Small intestine (tissue), 7 donors: ENCODE measurements around the gene UCKL1. TPM values are rescaled to one million over a fixed set of nuclear protein-coding genes. Genes with fewer than 3 reads are reported as not detected.

Experiments used
- DNase-seq, 2 donors: peaks; one replicate each; pipeline versions ENCODE4 v3.0.0 to v3.0.0-alpha.2; 2013
- FAIRE-seq: peaks from 2 replicates; lab custom pipeline; 2012; peaks lifted over from hg19 to GRCh38; lab: Jason Lieb, UNC
- H3K27ac ChIP-seq, 3 donors: one replicate each; pipeline ENCODE4 v1.5.1; 2013; ENCODE audit warnings: low read length in 2 of 3, mild to moderate bottlenecking in 2 of 3, control low read depth in 1 of 3, inconsistent platforms in 1 of 3, low read depth in 1 of 3, moderate library complexity in 1 of 3
- H3K27me3 ChIP-seq, 3 donors: one replicate each; pipeline ENCODE4 v1.6.1; 2013; ENCODE audit warnings: low read length in 3 of 3, inconsistent platforms in 1 of 3; ENCODE audit not compliant: control insufficient read depth in 3 of 3, insufficient read depth in 3 of 3
- H3K36me3 ChIP-seq, 3 donors: one replicate each; pipeline ENCODE4 v1.6.1; 2013; ENCODE audit warnings: low read length in 3 of 3, inconsistent platforms in 1 of 3, low read depth in 1 of 3, mild to moderate bottlenecking in 1 of 3, moderate library complexity in 1 of 3; ENCODE audit not compliant: control insufficient read depth in 3 of 3, insufficient read depth in 2 of 3
- H3K4me1 ChIP-seq, 3 donors: one replicate each; pipeline ENCODE4 v1.6.1; 2013; ENCODE audit warnings: low read length in 2 of 3, inconsistent platforms in 1 of 3, low read depth in 1 of 3, mild to moderate bottlenecking in 1 of 3, moderate library complexity in 1 of 3; ENCODE audit not compliant: control insufficient read depth in 3 of 3, insufficient read depth in 2 of 3
- H3K4me3 ChIP-seq, 3 donors: one replicate each; pipeline ENCODE4 v1.5.1; 2013; ENCODE audit warnings: low read length in 3 of 3, control low read depth in 1 of 3, inconsistent platforms in 1 of 3, low read depth in 1 of 3, mild to moderate bottlenecking in 1 of 3, moderate library complexity in 1 of 3
- H3K9me3 ChIP-seq, 2 donors: one replicate each; pipeline ENCODE4 v1.6.1; 2013; ENCODE audit warnings: low read depth in 1 of 2, low read length in 1 of 2; ENCODE audit not compliant: control insufficient read depth in 2 of 2, insufficient read depth in 1 of 2
- WGBS, 3 donors: extraction: QIAGEN DNeasy Blood & Tissue Kit; methylation state at CpG; one replicate each; pipeline ENCODE4 v1.1.7; 2013; 5-methylcytosine and 5-hydroxymethylcytosine counted together
- polyA plus RNA-seq, 4 donors: library from polyadenylated mRNA; stranded (reverse) in 3 of 4; unstranded in 1 of 4; fragments of 200-250 nt in 3 of 4; fragments of 120-200 nt in 1 of 4; gene quantifications; one replicate each; pipeline versions ENCODE4 v1.2.1 to v1.2.3, GENCODE V29; 2013
- donor health status: healthy with polysubstance abuse.
- donor health status: control.
- donor health status: control.
- donor health status: Bipolar disorder and iron deficiency.
- donor health status: healthy.

UCKL1 gene
- polyA plus RNA-seq, 4 donors: 47.1 to 131 (median 64.9) TPM

DNA sequence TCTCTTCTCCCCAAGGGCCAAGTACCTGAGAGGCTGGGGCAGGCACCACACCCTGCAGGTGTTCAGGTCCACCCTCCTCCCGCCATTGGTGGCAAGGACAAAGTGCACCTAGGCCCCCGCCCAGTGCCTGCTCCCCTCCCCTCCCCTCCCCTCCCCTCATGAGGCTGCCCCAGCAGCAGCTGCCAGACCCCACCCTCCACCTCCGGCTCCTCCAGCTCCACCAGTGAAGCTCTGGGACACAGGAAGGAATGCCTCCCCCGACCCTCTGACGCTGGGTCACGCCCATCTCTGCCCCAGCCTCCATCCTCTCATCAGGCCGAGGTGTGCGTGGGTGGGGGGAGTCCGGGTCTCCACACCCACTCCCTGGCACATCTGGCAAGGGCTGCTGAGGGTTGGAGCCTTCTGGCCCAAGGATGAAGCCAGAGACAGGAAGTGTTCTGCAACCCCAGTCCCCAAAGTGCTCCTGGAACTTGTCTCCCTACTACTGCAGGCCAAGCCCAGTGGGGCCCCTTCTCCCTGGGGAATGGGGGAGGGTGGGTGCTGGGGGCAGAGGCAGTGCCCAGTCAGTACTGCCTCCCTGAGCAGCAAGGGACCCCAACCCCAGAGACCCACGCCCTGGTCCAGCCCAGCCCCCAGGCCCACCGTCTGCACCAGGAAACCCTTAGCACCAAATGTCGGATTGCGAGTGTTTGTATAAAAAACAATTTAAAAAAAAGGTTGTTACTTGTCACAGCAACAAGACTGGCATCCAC is 1.6 kb upstream of the UCKL1 start:
- peak; percentile 87 to 92 for DNase-seq
- peak overlapping the region; percentile 85 to 93 (median 93) for H3K27ac ChIP-seq
- 24 to 41% (median 35%) methylated on average over 13 of the region's 13 CpGs for WGBS, 3 donors

DNA sequence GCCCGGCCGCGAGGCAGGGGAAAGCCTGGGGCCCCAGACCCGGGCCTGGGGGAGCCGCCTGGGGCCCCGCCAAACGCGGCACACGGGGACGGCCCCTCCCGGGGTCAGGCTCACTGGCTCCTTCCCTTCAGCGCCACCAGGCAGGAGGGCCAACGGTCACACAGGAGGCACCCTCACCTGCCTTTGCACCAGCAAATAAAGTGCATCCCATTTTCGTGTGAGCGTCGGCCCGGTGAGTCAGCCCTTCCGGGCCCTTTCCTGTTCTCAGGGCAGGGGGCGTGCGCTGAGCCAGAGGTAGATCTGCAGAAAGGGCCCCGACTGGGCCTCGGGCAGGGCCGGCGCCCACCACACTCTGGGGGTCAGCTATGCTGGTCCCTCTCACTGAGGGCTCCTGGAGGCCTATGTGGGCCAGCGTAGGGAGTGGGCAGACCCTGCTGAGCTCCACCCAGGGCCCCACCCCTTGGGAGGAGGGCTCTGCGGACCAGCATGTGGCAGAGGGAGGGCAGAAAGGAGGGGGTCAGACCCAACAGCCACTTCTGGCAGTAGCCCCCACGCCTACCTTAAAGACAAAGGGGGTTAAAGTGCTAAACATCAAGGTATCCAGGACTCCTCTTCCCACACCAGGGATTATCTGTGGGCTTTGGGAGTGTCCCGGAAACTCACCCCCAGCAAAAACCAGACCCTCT is 931 bp upstream of the UCKL1 start:
- H3K4me1 ChIP-seq: peaks cover 3 to 29% (median 9%) of the 10 kb centered on the region in 3 donors
- peaks cover 0 to 50% (median 0%) of the 10 kb centered on the region in 3 donors for H3K36me3 ChIP-seq
- DNase-seq: peak; percentile 82 to 91
- H3K27ac ChIP-seq: peak overlapping the region; percentile 85 to 93 (median 93)
- H3K4me3 ChIP-seq: peak overlapping the region in 2 of 3 donors; percentile 49 to 69
- WGBS, 3 donors: 1 to 3% (median 2%) methylated on average over 25 to 28 of the region's 28 CpGs
- H3K9me3 ChIP-seq: no peaks in the 10 kb centered on the region
- FAIRE-seq: no peak
- H3K27me3 ChIP-seq: no peaks in the 10 kb centered on the region

More for the DNA sequence above, 1.6 kb upstream of the UCKL1 start:
- H3K4me3 ChIP-seq: peak overlapping the region in 2 of 3 donors; percentile 49 to 69
- no peaks in the 10 kb centered on the region for H3K27me3 ChIP-seq
- no peak for FAIRE-seq
- peaks cover 3 to 29% (median 5%) of the 10 kb centered on the region in 3 donors for H3K4me1 ChIP-seq
- no peaks in the 10 kb centered on the region for H3K9me3 ChIP-seq
- H3K36me3 ChIP-seq: peaks cover 0 to 50% (median 0%) of the 10 kb centered on the region in 3 donors

DNA sequence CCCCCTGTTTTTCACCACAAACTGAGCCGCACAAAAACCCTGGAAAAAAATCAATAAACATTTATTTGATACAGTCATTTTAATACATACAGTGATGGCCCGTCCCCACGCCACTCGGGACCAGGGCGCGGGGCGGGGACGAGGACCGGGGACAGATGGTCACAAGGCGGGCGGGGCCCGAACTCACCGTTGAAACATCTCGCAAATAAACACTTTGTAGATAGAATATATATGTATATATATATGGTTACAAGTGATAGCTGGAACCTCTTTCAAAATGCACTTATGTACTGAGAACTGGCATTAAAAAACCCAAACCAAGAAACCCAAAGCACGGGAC is 418 bp upstream of the UCKL1 start:
- H3K4me1 ChIP-seq: peaks cover 3 to 31% (median 11%) of the 10 kb centered on the region in 3 donors
- DNase-seq (no peak), FAIRE-seq (no peak)
- H3K9me3 ChIP-seq: no peaks in the 10 kb centered on the region
- peak overlapping the region; percentile 85 to 93 (median 93) for H3K27ac ChIP-seq
- H3K27me3 ChIP-seq: no peaks in the 10 kb centered on the region
- H3K36me3 ChIP-seq: peaks cover 0 to 50% (median 0%) of the 10 kb centered on the region in 3 donors
- WGBS, 3 donors: 1 to 2% (median 1%) methylated on average over 15 of the region's 15 CpGs
- H3K4me3 ChIP-seq: peak overlapping the region in 2 of 3 donors; percentile 49 to 69

DNA sequence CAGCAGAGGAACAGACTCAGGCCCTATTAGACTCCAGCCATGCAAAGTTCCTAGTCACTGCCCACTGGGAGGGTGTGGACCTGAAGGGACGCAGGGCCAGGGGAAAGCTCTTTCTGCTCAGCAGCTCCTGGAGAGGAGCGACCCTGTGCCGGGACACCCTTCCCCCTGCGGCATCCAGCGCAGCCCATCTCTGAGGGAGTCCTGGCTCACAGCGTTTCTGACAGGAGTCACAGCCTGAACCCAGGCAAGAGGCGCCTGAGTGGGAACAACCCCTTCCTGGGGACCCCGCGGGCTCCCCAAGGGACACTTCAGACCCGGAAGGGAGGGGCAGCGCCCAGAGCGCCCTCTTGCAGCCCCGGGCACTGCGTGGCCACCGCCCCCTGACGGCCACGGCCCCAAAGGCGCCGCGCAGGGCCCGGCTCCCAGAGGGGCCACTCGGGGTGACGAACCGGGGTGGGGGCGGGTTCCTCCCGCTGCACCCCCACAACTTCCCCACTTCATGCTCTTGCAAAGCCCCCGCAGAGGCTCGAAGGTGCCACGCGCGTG is 862 bp downstream of the UCKL1 start:
- peak in 1 of 2 donors; percentile 56 for DNase-seq
- FAIRE-seq: no peak
- 1 to 4% (median 2%) methylated on average over 16 to 31 of the region's 31 CpGs for WGBS, 3 donors
- H3K4me3 ChIP-seq: peak overlapping the region; percentile 59 to 92 (median 91)
- H3K27me3 ChIP-seq: no peaks in the 10 kb centered on the region
- H3K4me1 ChIP-seq: peaks cover 8 to 38% (median 18%) of the 10 kb centered on the region in 3 donors
- H3K9me3 ChIP-seq: no peaks in the 10 kb centered on the region
- H3K27ac ChIP-seq: peak overlapping the region; percentile 82 to 98 (median 84)
- H3K36me3 ChIP-seq: peaks cover 0 to 54% (median 0%) of the 10 kb centered on the region in 3 donors

DNA sequence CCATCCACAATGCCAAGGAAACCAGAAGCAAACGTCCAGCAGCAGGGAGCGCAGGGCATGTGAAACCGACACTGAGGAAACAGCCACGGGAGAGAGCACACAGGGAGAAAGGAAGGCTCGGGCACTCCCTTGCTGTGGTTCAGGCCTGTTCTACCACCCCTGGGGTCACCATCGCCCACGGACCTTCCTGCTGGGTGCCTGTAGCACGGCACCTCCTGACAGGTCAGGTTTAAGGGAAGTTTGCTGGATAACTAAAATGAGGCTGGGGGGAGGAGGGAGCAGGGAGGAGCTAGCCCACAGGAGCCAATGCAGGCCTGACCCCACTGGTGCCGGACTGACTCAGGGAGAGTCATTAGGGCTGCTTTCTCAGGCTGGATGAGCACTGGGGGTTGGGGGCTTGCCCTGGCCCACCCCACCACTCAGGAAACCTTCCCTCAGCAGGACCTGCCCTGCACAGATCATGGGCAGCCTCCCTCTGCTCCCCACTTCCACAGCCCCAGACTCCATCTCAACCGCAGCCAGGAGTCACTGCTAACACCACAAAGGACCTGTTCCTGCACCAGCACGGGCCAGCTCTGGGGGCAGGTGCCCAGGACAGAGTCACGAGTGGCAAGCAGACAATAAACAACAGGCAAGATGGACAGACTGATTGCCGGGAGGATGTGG is 2.3 kb downstream of the UCKL1 start:
- H3K4me1 ChIP-seq: peaks cover 13 to 50% (median 23%) of the 10 kb centered on the region in 3 donors

DNA sequence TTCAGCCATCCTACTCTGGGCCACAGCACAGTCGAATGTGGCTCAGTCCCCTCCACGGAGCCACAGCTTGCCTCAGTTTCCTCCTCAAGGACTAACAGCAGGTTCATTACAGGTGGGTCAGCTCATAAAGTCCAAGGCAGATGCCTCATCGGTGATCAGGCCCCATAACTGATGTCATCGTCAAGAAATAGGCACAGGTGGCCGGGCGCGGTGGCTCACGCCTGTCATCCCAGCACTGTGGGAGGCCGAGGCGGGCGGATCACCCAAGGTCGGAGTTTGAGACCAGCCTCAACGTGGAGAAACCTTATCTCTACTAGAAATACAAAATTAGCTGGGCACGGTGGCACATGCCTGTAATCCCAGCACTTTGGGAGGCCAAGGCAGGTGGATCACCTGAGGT is 3.4 kb downstream of the UCKL1 start:
- Histone ChIP-seq H3K27me3 (no peaks in the 10 kb centered on the region), H3K4me3 (no peak overlapping the region), H3K36me3 (peaks cover 0 to 53% (median 0%) of the 10 kb centered on the region in 3 donors), H3K9me3 (no peaks in the 10 kb centered on the region), H3K4me1 (peaks cover 13 to 50% (median 23%) of the 10 kb centered on the region in 3 donors), H3K27ac (peak overlapping the region in 2 of 3 donors; percentile 70 to 74)
- WGBS, 3 donors: 46 to 74% (median 57%) methylated on average over 14 of the region's 14 CpGs
- DNase-seq (peak in 1 of 2 donors; percentile 39), FAIRE-seq (no peak)

More for the DNA sequence above, 2.3 kb downstream of the UCKL1 start:
- Histone ChIP-seq H3K27ac (peak overlapping the region in 2 of 3 donors; percentile 10 to 98), H3K27me3 (no peaks in the 10 kb centered on the region), H3K36me3 (peaks cover 0 to 56% (median 0%) of the 10 kb centered on the region in 3 donors), H3K4me3 (peak overlapping the region in 1 of 3 donors; percentile 92), H3K9me3 (no peaks in the 10 kb centered on the region)
- DNase-seq (no peak), FAIRE-seq (no peak)
- 57 to 66% (median 60%) methylated on average over 12 to 13 of the region's 13 CpGs for WGBS, 3 donors

DNA sequence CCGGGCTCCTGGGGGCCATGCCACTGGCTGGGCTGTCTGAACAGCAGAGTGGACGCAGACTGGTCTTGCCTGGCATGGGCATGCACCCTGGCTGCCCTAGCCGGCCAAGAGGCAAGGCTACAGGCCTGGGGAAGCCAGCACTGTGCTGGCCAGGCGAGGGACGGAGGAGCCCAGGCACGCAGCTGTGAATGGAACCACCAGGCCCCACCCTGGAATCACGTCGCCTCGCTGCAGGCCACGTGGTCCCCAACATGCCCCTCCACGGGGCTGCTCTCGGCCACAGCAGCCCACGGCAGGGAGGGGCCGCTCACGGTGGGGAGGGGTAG is 4.0 kb downstream of the UCKL1 start:
- FAIRE-seq (no peak), DNase-seq (no peak)
- Histone ChIP-seq H3K27ac (peak overlapping the region in 2 of 3 donors; percentile 70 to 74), H3K4me3 (no peak overlapping the region), H3K4me1 (peaks cover 13 to 45% (median 23%) of the 10 kb centered on the region in 3 donors), H3K27me3 (no peaks in the 10 kb centered on the region), H3K36me3 (peaks cover 0 to 59% (median 0%) of the 10 kb centered on the region in 3 donors), H3K9me3 (no peaks in the 10 kb centered on the region)
- WGBS, 3 donors: 66 to 78% (median 68%) methylated on average over 15 of the region's 15 CpGs
